ENCODE measurements around the gene RGSL1. TPM values are rescaled to one million over a fixed set of nuclear protein-coding genes. Genes with fewer than 3 reads are reported as not detected.

The RGSL1 gene
- total RNA-seq, 1 donor from 2014 or later = not detected

DNA sequence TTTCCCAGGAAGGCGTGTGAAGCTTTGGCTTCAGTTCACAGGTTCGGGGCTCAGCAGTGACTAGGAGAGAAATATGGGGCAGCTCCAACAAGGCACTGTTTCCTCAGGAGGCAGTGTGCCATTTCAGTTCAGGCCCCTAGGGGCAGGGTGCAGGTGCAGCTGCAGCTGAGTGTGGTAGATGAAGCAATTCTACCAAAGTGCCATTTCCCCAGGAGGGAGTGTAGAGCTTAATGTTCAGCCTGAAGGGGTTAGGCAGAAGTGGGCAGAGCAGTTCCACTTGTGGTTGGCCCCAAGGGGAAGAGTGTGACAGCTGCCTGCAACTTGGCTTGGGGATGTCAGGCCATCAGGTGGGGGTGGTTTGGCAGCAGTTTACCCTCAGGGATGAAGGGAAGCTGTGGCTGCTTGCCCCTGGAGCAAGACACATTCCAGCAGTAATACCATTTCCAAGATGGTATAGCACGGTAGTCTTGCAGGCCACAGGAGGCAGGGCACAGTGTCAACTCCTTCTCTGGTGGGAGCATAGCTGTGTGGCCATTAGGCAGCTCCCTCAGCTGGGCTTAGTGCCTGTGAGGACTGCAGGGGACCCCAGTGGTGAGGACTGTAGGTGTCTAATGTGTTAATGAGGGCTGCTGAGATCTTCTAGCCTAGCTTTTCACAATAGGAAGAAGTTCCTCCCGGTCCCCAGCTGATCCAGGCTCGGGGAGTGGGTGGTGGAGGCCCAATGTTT is 34.7 kb downstream of the RGSL1 start:
- no peaks in the 10 kb centered on the region for H3K4me1 ChIP-seq
- peaks cover 6% of the 10 kb centered on the region for H3K27me3 ChIP-seq (ENCODE audit: low read depth)
- no peak overlapping the region for H3K27ac ChIP-seq (replicated peaks)
- intact Hi-C loops (cut with micrococcal nuclease) = no loop called here
- TF ChIP-seq, protein P1, sequence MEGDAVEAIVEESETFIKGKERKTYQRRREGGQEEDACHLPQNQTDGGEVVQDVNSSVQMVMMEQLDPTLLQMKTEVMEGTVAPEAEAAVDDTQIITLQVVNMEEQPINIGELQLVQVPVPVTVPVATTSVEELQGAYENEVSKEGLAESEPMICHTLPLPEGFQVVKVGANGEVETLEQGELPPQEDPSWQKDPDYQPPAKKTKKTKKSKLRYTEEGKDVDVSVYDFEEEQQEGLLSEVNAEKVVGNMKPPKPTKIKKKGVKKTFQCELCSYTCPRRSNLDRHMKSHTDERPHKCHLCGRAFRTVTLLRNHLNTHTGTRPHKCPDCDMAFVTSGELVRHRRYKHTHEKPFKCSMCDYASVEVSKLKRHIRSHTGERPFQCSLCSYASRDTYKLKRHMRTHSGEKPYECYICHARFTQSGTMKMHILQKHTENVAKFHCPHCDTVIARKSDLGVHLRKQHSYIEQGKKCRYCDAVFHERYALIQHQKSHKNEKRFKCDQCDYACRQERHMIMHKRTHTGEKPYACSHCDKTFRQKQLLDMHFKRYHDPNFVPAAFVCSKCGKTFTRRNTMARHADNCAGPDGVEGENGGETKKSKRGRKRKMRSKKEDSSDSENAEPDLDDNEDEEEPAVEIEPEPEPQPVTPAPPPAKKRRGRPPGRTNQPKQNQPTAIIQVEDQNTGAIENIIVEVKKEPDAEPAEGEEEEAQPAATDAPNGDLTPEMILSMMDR (IDR thresholded peaks at IDR 0.05; ENCODE audit: borderline replicate concordance) = peak; percentile 23
- no peaks in the 10 kb centered on the region for H3K36me3 ChIP-seq
- no peaks in the 10 kb centered on the region for H3K9me3 ChIP-seq (replicated peaks)
- no peak overlapping the region for H3K4me3 ChIP-seq
- DNase-seq = no peak

DNA sequence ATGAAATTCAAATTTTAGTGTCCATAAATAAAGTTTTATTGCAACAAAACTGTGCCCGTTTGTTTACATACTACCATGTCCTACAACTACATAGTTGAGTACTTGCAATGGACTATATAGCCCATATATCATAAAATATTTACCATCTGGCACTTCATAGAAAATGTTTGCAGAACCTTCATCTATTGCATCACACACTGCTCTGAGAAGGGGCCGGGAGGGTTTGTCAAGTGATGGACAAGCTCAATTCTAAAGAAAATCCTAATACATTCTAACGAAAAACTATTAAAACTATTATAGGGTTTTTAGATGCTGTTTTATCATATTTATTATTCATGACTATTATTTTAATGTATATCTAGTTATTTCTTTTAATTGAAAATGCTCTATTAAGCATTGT is 35.9 kb downstream of the RGSL1 start:
- Histone ChIP-seq H3K27me3 (ENCODE audit: low read depth) (no peaks in the 10 kb centered on the region), H3K4me3 (no peak overlapping the region), H3K36me3 (no peaks in the 10 kb centered on the region), H3K9me3 (replicated peaks) (no peaks in the 10 kb centered on the region), H3K4me1 (no peaks in the 10 kb centered on the region), H3K27ac (replicated peaks) (no peak overlapping the region)
- DNase-seq = no peak
- TF ChIP-seq, protein P1 (IDR thresholded peaks at IDR 0.05; ENCODE audit: borderline replicate concordance) = no peak
- intact Hi-C loops (cut with micrococcal nuclease) = no loop called here

DNA sequence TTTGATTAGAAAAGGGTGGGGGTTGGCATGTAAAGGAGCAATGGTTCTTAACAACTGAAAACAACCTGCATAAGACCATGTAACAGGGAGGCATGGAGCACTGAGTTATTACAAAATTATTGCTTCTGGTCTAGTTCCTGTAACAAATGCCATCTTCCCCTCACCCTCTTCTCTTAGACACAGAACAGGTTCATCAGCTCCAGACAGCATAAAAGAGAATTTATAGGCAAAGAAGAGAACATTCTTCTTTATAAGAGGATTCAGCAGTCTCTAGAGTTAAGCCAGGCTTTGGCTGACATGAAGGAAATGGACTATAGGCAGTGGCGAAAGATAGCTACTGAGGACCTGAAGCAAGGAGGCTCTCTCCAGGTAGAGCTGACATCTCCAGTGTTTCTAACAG is 38.9 kb downstream of the RGSL1 start:
- Histone ChIP-seq H3K27ac (replicated peaks) (no peak overlapping the region), H3K4me3 (no peak overlapping the region), H3K36me3 (no peaks in the 10 kb centered on the region), H3K9me3 (replicated peaks) (no peaks in the 10 kb centered on the region), H3K27me3 (ENCODE audit: low read depth) (no peaks in the 10 kb centered on the region), H3K4me1 (no peaks in the 10 kb centered on the region)
- intact Hi-C loops (cut with micrococcal nuclease) = no loop called here
- DNase-seq = no peak
- TF ChIP-seq, protein P1 (IDR thresholded peaks at IDR 0.05; ENCODE audit: borderline replicate concordance) = no peak

DNA sequence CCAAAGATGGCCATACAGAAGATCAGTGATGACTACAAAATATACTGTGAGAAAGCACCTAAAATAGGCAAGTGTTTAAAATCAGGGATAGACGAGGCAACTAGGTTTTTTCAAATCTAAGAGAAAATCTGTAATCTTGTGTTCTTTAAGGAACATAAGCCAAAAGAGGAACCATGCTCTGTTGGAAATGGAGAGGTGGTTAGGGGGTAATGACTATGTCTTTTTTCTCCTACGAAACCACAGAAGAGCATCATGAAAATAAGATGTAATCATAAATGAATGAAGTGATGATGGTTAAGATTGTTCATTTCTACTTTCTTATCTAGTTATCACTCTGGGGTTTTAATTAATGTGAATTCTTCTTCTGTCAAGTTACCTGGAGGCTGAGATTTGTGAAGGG is 43.1 kb downstream of the RGSL1 start:
- H3K36me3 ChIP-seq = no peaks in the 10 kb centered on the region
- H3K27ac ChIP-seq (replicated peaks) = no peak overlapping the region
- DNase-seq = no peak
- TF ChIP-seq, protein P1 (IDR thresholded peaks at IDR 0.05; ENCODE audit: borderline replicate concordance) = no peak
- H3K4me3 ChIP-seq = no peak overlapping the region
- no peaks in the 10 kb centered on the region for H3K9me3 ChIP-seq (replicated peaks)
- H3K27me3 ChIP-seq (ENCODE audit: low read depth) = no peaks in the 10 kb centered on the region
- intact Hi-C loops (cut with micrococcal nuclease) = no loop called here
- peaks cover 8% of the 10 kb centered on the region for H3K4me1 ChIP-seq

DNA sequence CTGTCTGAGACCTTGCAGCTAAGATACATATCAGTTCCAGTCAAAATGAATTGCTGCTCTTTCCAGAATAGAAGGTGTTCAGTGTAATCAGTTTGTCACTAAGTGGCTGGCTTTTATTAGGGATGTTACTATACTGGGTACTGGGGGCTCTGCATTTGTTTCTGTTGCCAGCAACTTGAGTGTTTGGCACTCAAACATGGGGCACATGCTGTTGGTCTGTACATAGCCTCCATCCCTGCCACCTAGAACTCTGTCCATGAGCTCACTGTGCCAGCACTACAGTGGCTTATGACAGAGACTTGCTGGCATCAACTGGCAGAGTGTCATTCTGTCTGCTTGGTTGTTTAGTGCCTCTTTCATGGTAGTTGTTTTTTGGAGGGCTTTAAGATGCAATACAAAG is 45.1 kb downstream of the RGSL1 start:
- intact Hi-C loops (cut with micrococcal nuclease) = no loop called here
- Histone ChIP-seq H3K27me3 (ENCODE audit: low read depth) (no peaks in the 10 kb centered on the region), H3K9me3 (replicated peaks) (no peaks in the 10 kb centered on the region), H3K4me3 (no peak overlapping the region), H3K27ac (replicated peaks) (no peak overlapping the region), H3K36me3 (no peaks in the 10 kb centered on the region), H3K4me1 (peaks cover 8% of the 10 kb centered on the region)
- TF ChIP-seq, protein P1 (IDR thresholded peaks at IDR 0.05; ENCODE audit: borderline replicate concordance) = no peak
- DNase-seq = peak; percentile 16

Measured in left ventricle myocardium inferior (tissue), 1 donor.